PC-9 (cell line): ENCODE data around the gene IVNS1ABP. TPM values are rescaled to one million over a fixed set of nuclear protein-coding genes. Genes with fewer than 3 reads are reported as not detected.

Experiments
- BruUV-seq: library from RNA; stranded (reverse); fragments of 400-500 nt; replicated peaks from 2 replicates; lab custom pipeline; 2021; lab: Mats Ljungman, UMichigan
- CTCF ChIA-PET: fragments of 300-600 bp; sonication (Branson Sonifier 250); formaldehyde crosslinking; loops from one replicate; lab custom pipeline; 2022; ENCODE audit warnings: antibody characterized with exemption; lab: Charles Lee
- POLR2A ChIA-PET: fragments of 300-600 bp; sonication (Branson Sonifier 250); formaldehyde crosslinking; loops from one replicate; lab custom pipeline; 2022; ENCODE audit warnings: antibody characterized with exemption; ENCODE audit not compliant: unreplicated experiment; lab: Charles Lee
- DNase-seq, 2 experiments: peaks; one replicate each; pipeline versions ENCODE4 v3.0.0 to v3.0.0-alpha.2; 2015 to 2022; ENCODE audit warnings: mixed read lengths in 1 of 2
- H2AFZ ChIP-seq: fragments of 200-600 bp; sonication (generic); 2 replicates; pipeline ENCODE4 v1.8.1; 2017; ENCODE audit warnings: antibody characterized with exemption
- H3F3A ChIP-seq: fragments of 200-600 bp; sonication (generic); 2 replicates; pipeline ENCODE4 v1.8.1; 2017; ENCODE audit warnings: antibody characterized with exemption, mild to moderate bottlenecking, low read depth; ENCODE audit not compliant: insufficient read depth
- H3K27ac ChIP-seq: fragments of 200-600 bp; sonication (generic); 2 replicates; pipeline ENCODE4 v1.6.1; 2016; ENCODE audit warnings: mixed run types
- H3K27me3 ChIP-seq: fragments of 200-600 bp; sonication (generic); 2 replicates; pipeline ENCODE4 v1.6.1; 2016; ENCODE audit warnings: low read depth, mixed run types; ENCODE audit not compliant: insufficient read depth
- H3K36me3 ChIP-seq: fragments of 200-600 bp; sonication (generic); 2 replicates; pipeline ENCODE4 v1.6.1; 2016; ENCODE audit warnings: low read depth, mixed run types
- H3K4me1 ChIP-seq: fragments of 200-600 bp; sonication (generic); replicated peaks from 2 replicates; pipeline ENCODE4 v1.6.1; 2016; ENCODE audit warnings: mixed run types; ENCODE audit not compliant: insufficient read depth
- H3K4me2 ChIP-seq: fragments of 200-600 bp; sonication (generic); 2 replicates; pipeline ENCODE4 v1.6.1; 2017; ENCODE audit warnings: mixed run types
- H3K4me3 ChIP-seq: fragments of 200-600 bp; sonication (generic); 2 replicates; pipeline ENCODE4 v1.6.1; 2016; ENCODE audit warnings: mixed run types
- H3K79me2 ChIP-seq: fragments of 200-600 bp; sonication (generic); 2 replicates; pipeline ENCODE4 v1.6.1; 2017; ENCODE audit warnings: low read depth, mixed run types
- H3K9me2 ChIP-seq: fragments of 200-600 bp; sonication (generic); 2 replicates; pipeline ENCODE4 v1.8.1; 2017; ENCODE audit warnings: mild to moderate bottlenecking; ENCODE audit not compliant: insufficient read depth
- H3K9me3 ChIP-seq: fragments of 200-600 bp; sonication (generic); 2 replicates; pipeline ENCODE4 v1.8.1; 2016; ENCODE audit warnings: low read depth; ENCODE audit not compliant: insufficient read depth
- H4K20me1 ChIP-seq: fragments of 200-600 bp; sonication (generic); 2 replicates; pipeline ENCODE4 v1.8.1; 2017; ENCODE audit not compliant: insufficient read depth
- EZH2 ChIP-seq: fragments of 200-600 bp; sonication (generic); IDR thresholded peaks from 2 replicates; pipeline ENCODE4 v1.8.0; 2017; ENCODE audit warnings: antibody characterized with exemption, low read depth
- intact Hi-C: fragments of 100-400 bp; cut with micrococcal nuclease; formaldehyde crosslinking; loops from one replicate; pipeline ENCODE4 v1.10.0; 2022; ENCODE audit not compliant: unreplicated experiment
- total RNA-seq: library from RNA; stranded (reverse); gene quantifications from 2 replicates; pipeline ENCODE4 v1.2.3, GENCODE V29; 2021
- TF ChIP-seq, protein P1 (sequence below): fragments of 200-600 bp; sonication (generic); conservative IDR thresholded peaks from 2 replicates; pipeline ENCODE4 v1.6.1; 2017; ENCODE audit warnings: mixed run types, antibody characterized with exemption, mild to moderate bottlenecking, moderate library complexity

IVNS1ABP gene
- total RNA-seq, 1 experiment from 2014 or later, result 38.8 TPM

DNA sequence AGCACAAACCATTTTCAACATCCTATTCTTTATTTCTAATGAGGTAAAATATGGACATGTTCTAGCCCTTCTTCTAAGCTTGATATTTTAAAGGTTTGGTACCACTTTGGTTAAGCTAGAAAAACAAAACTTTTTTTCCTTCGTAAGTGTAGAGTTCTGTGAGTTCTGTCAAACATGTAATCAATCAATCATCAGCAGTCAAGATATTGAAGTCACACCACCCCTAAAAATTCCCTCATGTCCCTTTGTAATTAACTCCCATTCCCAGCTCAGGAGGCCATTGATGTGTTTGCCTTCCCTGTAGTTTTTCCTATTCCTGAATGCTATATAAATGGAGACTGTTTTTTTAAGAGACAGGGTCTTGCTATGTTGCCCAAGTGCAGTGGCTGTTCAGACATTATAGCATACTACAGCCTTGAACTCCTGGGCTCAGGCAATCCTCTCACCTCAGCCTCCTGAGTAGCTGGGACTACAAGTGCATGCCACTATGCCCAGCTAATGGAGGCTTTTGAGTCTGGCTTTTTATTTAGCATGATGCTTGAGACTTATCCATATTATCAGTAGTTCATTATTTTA lies 23.0 kb downstream of the IVNS1ABP start:
- peaks cover 9% of the 10 kb centered on the region; the same call in 1 of the 2 replicates for H3K36me3 ChIP-seq

DNA sequence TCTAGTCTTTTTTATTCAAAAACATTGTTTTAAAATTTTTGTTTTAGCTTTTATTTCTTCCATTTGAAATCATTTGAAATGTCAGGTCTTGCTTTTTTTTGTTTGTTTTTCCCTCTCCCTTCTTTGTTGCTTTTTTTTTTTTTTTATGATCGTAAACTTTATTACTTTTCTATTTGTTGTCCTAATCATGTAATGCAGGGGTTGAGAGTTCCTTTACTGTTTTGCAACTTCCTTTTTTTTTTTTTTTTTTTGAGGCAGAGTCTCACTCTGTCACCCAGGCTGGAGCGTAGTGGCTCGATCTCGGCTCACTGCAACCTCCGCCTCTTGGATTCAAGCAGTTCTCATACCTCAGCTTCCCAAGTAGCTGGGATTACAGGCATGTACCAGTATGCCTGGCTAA lies 24.8 kb downstream of the IVNS1ABP start:
- peaks cover 9% of the 10 kb centered on the region; the same call in 1 of the 2 replicates for H3K36me3 ChIP-seq
- H3K9me2 ChIP-seq, result no peaks in the 10 kb centered on the region
- H3K4me3 ChIP-seq, result no peak overlapping the region
- no TSS peak for BruUV-seq
- ChIA-PET POLR2A (no interaction called here), CTCF (no interaction called here)
- H3K79me2 ChIP-seq, result no peaks in the 10 kb centered on the region
- no peak for DNase-seq
- no peaks in the 10 kb centered on the region for H4K20me1 ChIP-seq
- intact Hi-C loops, result no loop called here
- no peaks in the 10 kb centered on the region for H3K27me3 ChIP-seq
- 0 out of 2 replicates have a peak, but pooled peaks cover 1% of the 10 kb centered on the region for H3F3A ChIP-seq
- no peak overlapping the region for H3K27ac ChIP-seq
- no peak overlapping the region for H2AFZ ChIP-seq
- H3K4me2 ChIP-seq, result no peak overlapping the region
- H3K9me3 ChIP-seq, result no peaks in the 10 kb centered on the region
- H3K4me1 ChIP-seq, result no peaks in the 10 kb centered on the region
- TF ChIP-seq, protein P1, sequence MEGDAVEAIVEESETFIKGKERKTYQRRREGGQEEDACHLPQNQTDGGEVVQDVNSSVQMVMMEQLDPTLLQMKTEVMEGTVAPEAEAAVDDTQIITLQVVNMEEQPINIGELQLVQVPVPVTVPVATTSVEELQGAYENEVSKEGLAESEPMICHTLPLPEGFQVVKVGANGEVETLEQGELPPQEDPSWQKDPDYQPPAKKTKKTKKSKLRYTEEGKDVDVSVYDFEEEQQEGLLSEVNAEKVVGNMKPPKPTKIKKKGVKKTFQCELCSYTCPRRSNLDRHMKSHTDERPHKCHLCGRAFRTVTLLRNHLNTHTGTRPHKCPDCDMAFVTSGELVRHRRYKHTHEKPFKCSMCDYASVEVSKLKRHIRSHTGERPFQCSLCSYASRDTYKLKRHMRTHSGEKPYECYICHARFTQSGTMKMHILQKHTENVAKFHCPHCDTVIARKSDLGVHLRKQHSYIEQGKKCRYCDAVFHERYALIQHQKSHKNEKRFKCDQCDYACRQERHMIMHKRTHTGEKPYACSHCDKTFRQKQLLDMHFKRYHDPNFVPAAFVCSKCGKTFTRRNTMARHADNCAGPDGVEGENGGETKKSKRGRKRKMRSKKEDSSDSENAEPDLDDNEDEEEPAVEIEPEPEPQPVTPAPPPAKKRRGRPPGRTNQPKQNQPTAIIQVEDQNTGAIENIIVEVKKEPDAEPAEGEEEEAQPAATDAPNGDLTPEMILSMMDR, result no peak
- no peak for TF ChIP-seq EZH2

More for the DNA sequence above, 23.0 kb downstream of the IVNS1ABP start:
- no peak for TF ChIP-seq EZH2
- TF ChIP-seq, protein P1, result no peak
- Histone ChIP-seq H3K27ac (no peak overlapping the region), H3K4me3 (no peak overlapping the region), H3K4me2 (no peak overlapping the region), H2AFZ (no peak overlapping the region), H4K20me1 (no peaks in the 10 kb centered on the region), H3K9me3 (no peaks in the 10 kb centered on the region), H3K27me3 (no peaks in the 10 kb centered on the region), H3F3A (0 out of 2 replicates have a peak, but pooled peaks cover 3% of the 10 kb centered on the region), H3K79me2 (no peaks in the 10 kb centered on the region), H3K9me2 (no peaks in the 10 kb centered on the region), H3K4me1 (no peaks in the 10 kb centered on the region)
- CTCF ChIA-PET, result no interaction called here
- POLR2A ChIA-PET, result interaction anchor here (0.5 kb wide), 1 partner anchor 23 kb away, joined by 4 read pairs; the partner anchor contains the start of gene IVNS1ABP
- intact Hi-C loops, result no loop called here
- no TSS peak for BruUV-seq
- no peak for DNase-seq

DNA sequence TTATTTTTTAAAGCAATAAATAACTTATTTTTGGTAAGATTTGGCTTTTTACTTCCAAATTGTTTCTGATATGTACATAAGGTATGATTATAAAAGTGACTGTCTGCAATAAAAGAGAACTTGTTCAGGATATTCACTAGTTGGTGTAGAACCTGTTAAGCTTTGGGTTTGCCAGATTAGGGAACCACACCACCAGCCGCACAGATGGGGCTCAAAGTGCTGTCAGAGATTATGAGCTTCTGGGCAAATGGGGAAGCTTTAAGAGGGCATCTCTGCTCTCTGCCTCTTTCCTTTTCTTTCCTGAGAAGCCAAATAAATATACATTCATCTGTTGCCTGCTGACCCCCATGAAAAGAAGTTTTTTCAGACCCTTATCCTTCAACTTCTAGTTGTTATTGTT lies 25.4 kb downstream of the IVNS1ABP start:
- H3K27ac ChIP-seq, result no peak overlapping the region
- no peaks in the 10 kb centered on the region for H4K20me1 ChIP-seq
- no peak for TF ChIP-seq EZH2
- TF ChIP-seq, protein P1, result no peak
- no peaks in the 10 kb centered on the region for H3K4me1 ChIP-seq
- no peak overlapping the region for H3K4me2 ChIP-seq
- no peak for DNase-seq
- POLR2A ChIA-PET, result no interaction called here
- H3F3A ChIP-seq, result no peaks in the 10 kb centered on the region
- H3K79me2 ChIP-seq, result no peaks in the 10 kb centered on the region
- H2AFZ ChIP-seq, result no peak overlapping the region
- no peak overlapping the region for H3K4me3 ChIP-seq
- intact Hi-C loops, result no loop called here
- H3K9me3 ChIP-seq, result no peaks in the 10 kb centered on the region
- no TSS peak for BruUV-seq
- no peaks in the 10 kb centered on the region for H3K9me2 ChIP-seq
- peaks cover 9% of the 10 kb centered on the region; the same call in 1 of the 2 replicates for H3K36me3 ChIP-seq
- CTCF ChIA-PET, result no interaction called here
- no peaks in the 10 kb centered on the region for H3K27me3 ChIP-seq
